Measurements from ENCODE around the gene HEPH. TPM values are rescaled to one million over a fixed set of nuclear protein-coding genes. Genes with fewer than 3 reads are reported as not detected.
A peak's percentile ranks its signal among the peaks of the same experiment; 100 is the strongest.
"Not testable (repeated sequence)": the region's sequence is repeated elsewhere in the genome, so short reads cannot be mapped to it uniquely, and the experiment has no call there.

Gene HEPH
- total RNA-seq (2014; rRNA removed; shearing (Covaris generic)): 5.8 and 9.6 TPM in 2 replicates

GRCh38 chrX:66163849-66164411 lies at the start of gene HEPH:
Gene HEPH (plus strand): TSS chrX:66164247. CDS start chrX:66170571, 6,324 bp downstream.
- peak in 1 of 2 experiments; percentile 1 for DNase-seq (ENCODE audit: low read depth in 1 of 2, low spot score in 2 of 2)
- no peak within 1 kb of the TSS for H3K27ac ChIP-seq
- H3K4me1 ChIP-seq (replicated peaks): no peaks in the 10 kb centered on the region
- no peaks in the 10 kb centered on the region for H3K27me3 ChIP-seq (replicated peaks)
- H3K36me3 ChIP-seq: no peaks in the 10 kb centered on the region
- no peaks in the 10 kb centered on the region for H3K9me3 ChIP-seq (replicated peaks)
- no peak within 1 kb of the TSS for H3K4me3 ChIP-seq

GRCh38 chrX:66118722-66119121 lies 45.3 kb upstream of the HEPH start:
- not testable (repeated sequence) for H3K9me3 ChIP-seq (replicated peaks); DNase-seq (ENCODE audit: low read depth in 1 of 2, low spot score in 2 of 2); H3K4me3 ChIP-seq; H3K27me3 ChIP-seq (replicated peaks); H3K4me1 ChIP-seq (replicated peaks); H3K27ac ChIP-seq; H3K36me3 ChIP-seq

- H3K9me3 ChIP-seq (replicated peaks); H3K4me1 ChIP-seq (replicated peaks); DNase-seq (ENCODE audit: low read depth in 1 of 2, low spot score in 2 of 2): not testable (repeated sequence)
These were observed 42.7 kb upstream of the HEPH start for GRCh38 chrX:66121354-66121753.

GRCh38 chrX:66126662-66127061 lies 37.4 kb upstream of the HEPH start:
- no peak overlapping the region for H3K27ac ChIP-seq
- H3K36me3 ChIP-seq: no peaks in the 10 kb centered on the region
- no peaks in the 10 kb centered on the region for H3K9me3 ChIP-seq (replicated peaks)
- no peak overlapping the region for H3K4me3 ChIP-seq
- H3K4me1 ChIP-seq (replicated peaks): no peaks in the 10 kb centered on the region
- no peaks in the 10 kb centered on the region for H3K27me3 ChIP-seq (replicated peaks)
- DNase-seq (ENCODE audit: low read depth in 1 of 2, low spot score in 2 of 2): no peak

More at GRCh38 chrX:66121354-66121753, 42.7 kb upstream of the HEPH start:
- not testable (repeated sequence) for H3K27ac ChIP-seq; H3K27me3 ChIP-seq (replicated peaks); H3K36me3 ChIP-seq; H3K4me3 ChIP-seq

GRCh38 chrX:66130469-66130868 lies 33.6 kb upstream of the HEPH start:
- Histone ChIP-seq H3K27ac (no peak overlapping the region), H3K36me3 (no peaks in the 10 kb centered on the region), H3K9me3 (replicated peaks) (no peaks in the 10 kb centered on the region), H3K4me3 (no peak overlapping the region), H3K4me1 (replicated peaks) (no peaks in the 10 kb centered on the region), H3K27me3 (replicated peaks) (no peaks in the 10 kb centered on the region)
- DNase-seq (ENCODE audit: low read depth in 1 of 2, low spot score in 2 of 2): no peak

- H3K9me3 ChIP-seq (replicated peaks); H3K4me3 ChIP-seq; H3K27ac ChIP-seq; DNase-seq (ENCODE audit: low read depth in 1 of 2, low spot score in 2 of 2); H3K27me3 ChIP-seq (replicated peaks); H3K4me1 ChIP-seq (replicated peaks); H3K36me3 ChIP-seq: not testable (repeated sequence)
These were observed 28.8 kb upstream of the HEPH start for GRCh38 chrX:66135284-66135683.

- no peaks in the 10 kb centered on the region for H3K36me3 ChIP-seq
- H3K27me3 ChIP-seq (replicated peaks): no peaks in the 10 kb centered on the region
- H3K9me3 ChIP-seq (replicated peaks): no peaks in the 10 kb centered on the region
- DNase-seq (ENCODE audit: low read depth in 1 of 2, low spot score in 2 of 2): no peak
- H3K4me3 ChIP-seq: no peak overlapping the region
- no peak overlapping the region for H3K27ac ChIP-seq
- no peaks in the 10 kb centered on the region for H3K4me1 ChIP-seq (replicated peaks)
These were observed 21.7 kb upstream of the HEPH start for GRCh38 chrX:66142351-66142750.

- H3K36me3 ChIP-seq: no peaks in the 10 kb centered on the region
- H3K4me3 ChIP-seq: no peak overlapping the region
- no peaks in the 10 kb centered on the region for H3K9me3 ChIP-seq (replicated peaks)
- no peak for DNase-seq (ENCODE audit: low read depth in 1 of 2, low spot score in 2 of 2)
- H3K27ac ChIP-seq: no peak overlapping the region
- no peaks in the 10 kb centered on the region for H3K27me3 ChIP-seq (replicated peaks)
- no peaks in the 10 kb centered on the region for H3K4me1 ChIP-seq (replicated peaks)
These were observed 19.8 kb upstream of the HEPH start for GRCh38 chrX:66144258-66144657.

- Histone ChIP-seq H3K27ac (no peak overlapping the region), H3K4me3 (no peak overlapping the region), H3K9me3 (replicated peaks) (no peaks in the 10 kb centered on the region), H3K36me3 (no peaks in the 10 kb centered on the region), H3K27me3 (replicated peaks) (no peaks in the 10 kb centered on the region), H3K4me1 (replicated peaks) (no peaks in the 10 kb centered on the region)
- DNase-seq (ENCODE audit: low read depth in 1 of 2, low spot score in 2 of 2): no peak
These were observed 14.5 kb upstream of the HEPH start for GRCh38 chrX:66149519-66149918.

GRCh38 chrX:66150163-66150562 lies 13.9 kb upstream of the HEPH start:
- no peaks in the 10 kb centered on the region for H3K4me1 ChIP-seq (replicated peaks)
- no peaks in the 10 kb centered on the region for H3K27me3 ChIP-seq (replicated peaks)
- no peaks in the 10 kb centered on the region for H3K36me3 ChIP-seq
- no peak for DNase-seq (ENCODE audit: low read depth in 1 of 2, low spot score in 2 of 2)
- no peaks in the 10 kb centered on the region for H3K9me3 ChIP-seq (replicated peaks)
- H3K4me3 ChIP-seq: no peak overlapping the region
- no peak overlapping the region for H3K27ac ChIP-seq

- no peak for DNase-seq (ENCODE audit: low read depth in 1 of 2, low spot score in 2 of 2)
- no peak overlapping the region for H3K4me3 ChIP-seq
- H3K9me3 ChIP-seq (replicated peaks): no peaks in the 10 kb centered on the region
- no peaks in the 10 kb centered on the region for H3K4me1 ChIP-seq (replicated peaks)
- no peaks in the 10 kb centered on the region for H3K27me3 ChIP-seq (replicated peaks)
- H3K36me3 ChIP-seq: no peaks in the 10 kb centered on the region
- H3K27ac ChIP-seq: no peak overlapping the region
These were observed 1.7 kb upstream of the HEPH start for GRCh38 chrX:66162331-66162822.

- no peaks in the 10 kb centered on the region for H3K36me3 ChIP-seq
- H3K27ac ChIP-seq: no peak overlapping the region
- DNase-seq (ENCODE audit: low read depth in 1 of 2, low spot score in 2 of 2): no peak
- H3K9me3 ChIP-seq (replicated peaks): no peaks in the 10 kb centered on the region
- H3K27me3 ChIP-seq (replicated peaks): no peaks in the 10 kb centered on the region
- no peak overlapping the region for H3K4me3 ChIP-seq
- H3K4me1 ChIP-seq (replicated peaks): no peaks in the 10 kb centered on the region
These were observed 600 bp upstream of the HEPH start for GRCh38 chrX:66163447-66163846.

GRCh38 chrX:66164470-66164869 lies 423 bp downstream of the HEPH start:
- H3K27ac ChIP-seq: no peak overlapping the region
- H3K9me3 ChIP-seq (replicated peaks): no peaks in the 10 kb centered on the region
- H3K36me3 ChIP-seq: no peaks in the 10 kb centered on the region
- no peaks in the 10 kb centered on the region for H3K4me1 ChIP-seq (replicated peaks)
- DNase-seq (ENCODE audit: low read depth in 1 of 2, low spot score in 2 of 2): no peak
- H3K27me3 ChIP-seq (replicated peaks): no peaks in the 10 kb centered on the region
- no peak overlapping the region for H3K4me3 ChIP-seq

GRCh38 chrX:66164931-66165330 lies 884 bp downstream of the HEPH start:
- H3K36me3 ChIP-seq: no peaks in the 10 kb centered on the region
- H3K27me3 ChIP-seq (replicated peaks): no peaks in the 10 kb centered on the region
- H3K4me1 ChIP-seq (replicated peaks): no peaks in the 10 kb centered on the region
- no peak overlapping the region for H3K27ac ChIP-seq
- no peak overlapping the region for H3K4me3 ChIP-seq
- no peaks in the 10 kb centered on the region for H3K9me3 ChIP-seq (replicated peaks)
- DNase-seq (ENCODE audit: low read depth in 1 of 2, low spot score in 2 of 2): no peak

GRCh38 chrX:66166671-66167070 lies 2.6 kb downstream of the HEPH start:
- no peaks in the 10 kb centered on the region for H3K27me3 ChIP-seq (replicated peaks)
- DNase-seq (ENCODE audit: low read depth in 1 of 2, low spot score in 2 of 2): no peak

More at GRCh38 chrX:66166671-66167070, 2.6 kb downstream of the HEPH start:
- H3K4me1 ChIP-seq (replicated peaks): no peaks in the 10 kb centered on the region
- H3K36me3 ChIP-seq: no peaks in the 10 kb centered on the region
- H3K27ac ChIP-seq: no peak overlapping the region
- H3K4me3 ChIP-seq: no peak overlapping the region
- no peaks in the 10 kb centered on the region for H3K9me3 ChIP-seq (replicated peaks)
